Spleen (tissue), 7 donors: ENCODE data around the gene FSIP1.
A peak's percentile ranks its signal among the peaks of the same experiment; 100 is the strongest.

Experiments used
- CTCF ChIP-seq, 11 experiments: fragments of 200-600 bp in 7 of 11; fragments of 450-650 bp in 4 of 11; sonication (generic) in 4 of 11; IDR thresholded peaks in 8 of 11; conservative IDR thresholded peaks in 3 of 11; 1 replicate in 7 of 11; 2 replicates in 4 of 11; pipeline versions ENCODE4 v1.4.0 to v1.8.0; 2016 to 2021; ENCODE audit warnings: antibody characterized with exemption in 11 of 11, inconsistent platforms in 4 of 11, mild to moderate bottlenecking in 1 of 11
- POLR2A ChIP-seq, 3 donors: fragments of 450-650 bp; IDR thresholded peaks; one replicate each; pipeline ENCODE4 v1.5.1; 2017; ENCODE audit warnings: antibody characterized with exemption in 3 of 3, mild to moderate bottlenecking in 1 of 3
- POLR2AphosphoS5 ChIP-seq, 3 donors: sonication (generic); formaldehyde crosslinking; IDR thresholded peaks; one replicate each; pipeline ENCODE4 v1.5.1; 2017; ENCODE audit warnings: antibody characterized with exemption in 3 of 3
- donor health status: DM: no; HTN: no; CAD: no; lungs with moderate emphysema.
- donor health status: DM: no; HTN: no; CAD: no.
- donor health status: DM: no; HTN: no; CAD: no.

GRCh38 chr15:39581242-39581792 lies 201.3 kb downstream of the FSIP1 start:
- TF ChIP-seq POLR2A (IDR thresholded peaks at IDR 0.05) (no peak), CTCF (IDR thresholded peaks at IDR 0.05 in 8 of 11, conservative IDR thresholded peaks at IDR 0.05 in 3 of 11) (no peak), POLR2AphosphoS5 (IDR thresholded peaks at IDR 0.05) (peak in 1 of 3 donors; percentile 5)
